HG02884 (cell line): Measurements from ENCODE around the gene LSAMP.

Source experiments
- ATAC-seq: cut with Tn5 transposase; IDR thresholded peaks from one replicate; pipeline ENCODE4 v1.9.1; 2021; ENCODE audit warnings: mild to moderate bottlenecking, moderate library complexity; ENCODE audit not compliant: unreplicated experiment

The LSAMP gene

DNA sequence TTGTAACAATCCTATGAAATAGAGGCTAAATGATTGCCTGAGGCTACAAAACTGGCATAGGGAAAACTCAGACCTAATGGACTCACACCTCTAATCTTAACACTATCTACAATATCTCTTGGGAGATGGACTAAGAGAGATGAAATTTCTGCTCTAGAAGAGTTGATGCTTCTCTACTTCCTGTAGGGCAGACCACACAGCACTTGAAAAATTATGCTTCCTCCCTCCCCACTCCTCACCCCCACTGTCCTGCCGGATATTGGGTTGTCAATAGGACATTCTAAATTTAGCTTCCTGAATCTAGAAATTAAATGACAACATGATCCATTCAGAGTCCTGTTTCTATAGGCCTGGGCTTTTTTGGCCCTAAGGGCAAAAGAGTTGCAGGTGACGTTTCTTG, 526.4 kb downstream of the LSAMP start:
- ATAC-seq, result no peak

GRCh38 chr3:115916866-115917265, 528.4 kb downstream of the LSAMP start:
- ATAC-seq, result no peak

DNA sequence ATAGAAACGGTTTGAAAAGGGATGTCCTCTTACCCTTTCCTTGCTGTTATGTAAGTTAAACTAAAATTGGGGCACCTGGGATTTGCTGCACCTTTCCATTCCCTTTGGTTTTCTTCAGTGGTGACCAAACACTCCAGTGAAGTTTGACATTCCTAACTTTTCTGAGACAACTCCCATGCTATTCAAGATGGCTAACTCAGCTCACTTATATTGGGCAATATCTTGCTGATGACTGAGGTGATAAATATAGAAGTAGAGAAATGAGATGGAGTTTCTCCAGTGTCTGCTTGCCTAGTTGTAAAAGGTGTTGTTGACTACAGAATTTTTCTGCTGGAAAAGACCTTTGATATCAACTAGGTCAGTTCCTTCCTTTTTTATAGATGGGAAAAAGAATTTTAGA, 530.2 kb downstream of the LSAMP start:
- ATAC-seq, result no peak

GRCh38 chr3:115913069-115913686, 532.1 kb downstream of the LSAMP start:
- peak; percentile 50 for ATAC-seq

- no peak for ATAC-seq
Measured at GRCh38 chr3:115912372-115912771, 532.9 kb downstream of the LSAMP start.

DNA sequence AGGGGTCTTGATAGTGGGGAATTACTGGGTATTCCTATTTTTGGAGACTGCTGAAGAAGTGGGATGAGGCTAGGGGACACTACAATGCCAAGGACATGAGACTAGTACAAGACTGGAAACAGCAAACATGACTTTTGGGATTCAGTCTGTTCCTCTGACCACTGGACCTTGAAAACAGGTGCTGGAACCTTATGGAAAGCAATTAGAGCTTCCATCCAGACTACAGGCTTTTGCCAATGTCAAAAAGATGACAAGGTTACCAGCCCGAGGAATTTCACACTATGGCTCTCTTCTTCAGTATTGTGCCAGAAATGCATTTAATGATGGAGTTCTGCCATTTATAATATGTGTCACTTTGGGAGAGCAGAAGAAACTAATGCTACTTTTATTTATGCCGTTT, 539.4 kb downstream of the LSAMP start:
- ATAC-seq, result no peak

GRCh38 chr3:115903843-115904242, 541.4 kb downstream of the LSAMP start:
- ATAC-seq, result no peak

- ATAC-seq, result no peak
Measured at GRCh38 chr3:115901008-115901407, 544.3 kb downstream of the LSAMP start.

DNA sequence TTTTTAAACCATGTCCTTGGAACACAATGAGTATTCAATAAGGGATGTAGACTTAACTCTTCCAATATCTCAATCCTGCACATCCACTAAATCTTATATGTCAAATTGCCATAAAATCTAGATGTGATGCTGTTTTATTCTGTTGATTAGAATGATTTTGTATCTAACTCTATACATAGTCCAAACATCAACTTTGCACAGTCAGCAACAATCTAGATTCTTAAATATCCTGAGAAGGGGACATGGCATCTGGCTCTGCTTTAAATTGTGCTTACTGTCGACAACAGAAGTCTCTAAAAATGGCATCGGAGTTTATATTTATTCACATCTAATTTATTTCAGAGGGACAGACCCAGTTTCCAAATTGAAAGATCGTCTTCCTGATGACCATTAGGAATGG, 545.8 kb downstream of the LSAMP start:
- ATAC-seq, result no peak

DNA sequence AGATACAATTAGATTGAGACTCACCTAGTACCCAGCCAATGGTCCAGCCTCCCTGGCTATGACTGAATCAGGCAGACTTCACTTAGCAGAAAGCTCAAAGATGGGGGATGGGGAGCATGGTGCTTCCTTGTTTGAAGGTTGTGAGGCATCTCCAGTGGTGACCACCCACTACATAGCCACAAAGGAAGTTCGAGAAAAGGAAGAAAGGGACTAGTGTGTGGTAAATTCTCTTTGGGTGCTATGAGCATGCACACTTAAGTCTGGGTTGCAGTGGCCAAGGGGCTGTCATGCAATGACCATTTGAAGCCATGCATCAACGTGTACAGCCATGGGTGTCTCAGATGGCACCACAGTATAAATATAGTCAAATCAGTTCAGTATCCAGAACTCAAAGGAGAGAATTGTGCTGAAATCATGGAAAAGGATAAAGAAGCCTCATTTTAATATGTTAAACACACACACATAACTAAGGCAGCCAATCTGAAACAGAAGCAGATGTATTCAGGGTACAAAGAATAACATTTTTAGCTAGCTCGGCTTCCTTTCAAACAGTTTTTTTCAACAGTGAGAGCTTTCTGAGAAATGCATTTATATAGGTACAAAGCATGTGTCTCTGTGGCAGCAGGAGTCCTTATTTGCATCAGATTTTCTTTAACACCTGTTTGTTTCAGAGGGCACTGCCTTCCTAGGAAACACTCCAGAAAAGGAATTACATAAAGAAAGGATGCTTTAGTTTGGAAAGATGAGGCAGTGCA, 546.5 kb downstream of the LSAMP start:
- no peak for ATAC-seq

- ATAC-seq, result no peak
Measured at GRCh38 chr3:115891006-115891636, 554.2 kb downstream of the LSAMP start.

GRCh38 chr3:115890579-115890978, 554.7 kb downstream of the LSAMP start:
- no peak for ATAC-seq

- ATAC-seq, result no peak
Measured at GRCh38 chr3:115885621-115886020, 559.7 kb downstream of the LSAMP start.

DNA sequence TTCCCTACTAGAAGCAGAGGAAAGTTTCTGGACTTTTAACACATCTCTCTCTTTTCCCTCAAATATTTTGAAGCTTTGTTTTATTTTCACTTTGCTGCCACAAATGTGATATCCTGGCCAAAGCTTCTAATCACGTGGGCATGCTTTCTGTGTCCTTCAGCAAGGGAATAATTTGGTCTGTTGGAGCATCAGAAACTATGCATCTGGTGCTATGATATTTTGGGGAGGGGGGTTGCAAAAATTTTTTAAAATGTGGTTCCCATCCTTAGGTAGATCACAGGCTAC, 567.7 kb downstream of the LSAMP start:
- no peak for ATAC-seq

GRCh38 chr3:115876876-115877614, 568.2 kb downstream of the LSAMP start:
- ATAC-seq, result no peak

DNA sequence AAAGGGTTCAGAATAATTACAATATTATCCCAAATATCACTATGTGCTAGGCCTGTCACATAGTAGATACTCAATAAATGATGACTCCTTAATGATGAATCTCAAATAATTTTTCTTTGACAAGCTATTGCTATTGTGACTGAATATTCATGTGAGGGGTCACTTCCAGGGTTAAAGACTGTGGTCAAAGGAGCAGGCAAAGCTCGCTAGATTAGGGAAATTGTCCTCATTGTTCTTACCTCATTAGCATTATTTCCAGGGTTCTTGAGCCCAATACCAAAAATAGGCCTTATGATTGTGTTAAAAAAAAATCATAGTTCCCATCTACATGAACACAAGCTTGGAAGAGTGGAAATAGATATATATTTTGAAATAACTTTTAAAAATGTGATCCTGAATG, 569.8 kb downstream of the LSAMP start:
- no peak for ATAC-seq

GRCh38 chr3:115871735-115872134, 573.6 kb downstream of the LSAMP start:
- no peak for ATAC-seq

DNA sequence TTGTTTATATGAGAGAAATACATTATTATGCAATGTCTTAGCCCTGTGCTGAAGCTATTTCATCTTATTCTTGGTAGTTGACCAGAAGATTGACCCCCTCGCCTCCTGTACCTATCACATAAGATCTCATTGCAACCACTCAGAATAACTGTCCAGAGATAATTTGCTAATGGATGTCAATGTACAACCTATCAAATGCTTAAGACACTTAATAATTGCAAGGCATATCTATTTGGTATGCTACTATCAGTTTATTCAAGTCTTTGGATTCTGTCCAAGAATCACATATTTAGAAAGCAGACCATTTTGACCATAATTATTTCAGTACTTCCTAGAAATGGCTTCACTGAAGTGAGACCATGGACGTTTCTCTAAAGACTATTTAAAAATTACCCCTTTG, 580.4 kb downstream of the LSAMP start:
- no peak for ATAC-seq

- ATAC-seq, result no peak
Measured at GRCh38 chr3:115862849-115863248, 582.4 kb downstream of the LSAMP start.

DNA sequence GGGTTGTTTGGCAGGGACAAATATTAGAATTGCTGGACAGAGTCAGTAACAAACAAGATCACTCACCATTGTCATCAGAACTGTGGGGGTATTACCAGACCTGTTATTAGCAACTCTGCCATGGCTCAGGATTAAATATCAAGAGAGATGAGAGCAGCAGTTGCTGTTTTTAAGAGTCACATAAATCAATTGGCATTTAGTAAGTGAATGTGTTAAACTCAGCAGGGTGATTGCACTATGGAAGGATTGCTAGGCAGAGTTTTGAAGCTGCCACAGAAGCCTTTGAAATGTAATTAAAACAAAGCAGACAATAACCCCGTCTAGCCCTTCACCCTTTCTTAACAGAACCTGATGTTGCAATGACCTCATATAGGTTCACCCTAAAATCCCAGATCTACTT, 583.2 kb downstream of the LSAMP start:
- ATAC-seq, result no peak

DNA sequence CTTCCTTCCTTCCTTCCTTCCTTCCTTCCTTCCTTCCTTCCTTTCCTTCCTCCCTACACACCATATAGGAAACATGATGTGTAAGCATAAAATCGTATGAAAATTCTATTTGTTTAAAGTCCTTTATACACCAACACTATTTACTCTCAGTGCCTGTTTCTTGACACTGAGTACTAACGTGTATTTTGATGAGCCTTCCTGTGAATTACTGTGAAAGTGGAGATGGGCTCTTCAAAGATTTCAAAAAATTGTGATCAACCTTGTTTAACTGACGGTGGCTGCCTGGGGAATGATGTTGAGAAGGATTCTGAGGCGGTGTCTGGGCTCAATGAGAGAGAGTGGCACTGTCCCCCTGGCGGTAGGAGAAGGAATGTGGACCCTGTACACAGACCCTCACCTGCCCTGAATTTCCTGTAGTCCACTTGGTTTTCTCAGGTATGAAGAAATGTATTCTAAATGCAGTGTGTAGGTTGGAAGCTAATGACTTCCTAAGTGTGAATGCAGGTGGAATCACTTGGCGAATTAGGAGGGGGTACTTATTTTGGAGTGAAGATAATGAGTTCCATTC, 584.0 kb downstream of the LSAMP start:
- no peak for ATAC-seq
